Activated T-cell treated with anti-CD3 and anti-CD28 coated beads for 1 hour (primary cell): ENCODE results near the gene KIF19.
"Not testable (repeated sequence)": the region's sequence is repeated elsewhere in the genome, so short reads cannot be mapped to it uniquely, and the experiment has no call there.

Source experiments
- DNase-seq: peaks from one replicate; pipeline ENCODE4 v3.0.0-alpha.2; 2020; ENCODE audit warnings: low read depth

Gene KIF19, protein sequence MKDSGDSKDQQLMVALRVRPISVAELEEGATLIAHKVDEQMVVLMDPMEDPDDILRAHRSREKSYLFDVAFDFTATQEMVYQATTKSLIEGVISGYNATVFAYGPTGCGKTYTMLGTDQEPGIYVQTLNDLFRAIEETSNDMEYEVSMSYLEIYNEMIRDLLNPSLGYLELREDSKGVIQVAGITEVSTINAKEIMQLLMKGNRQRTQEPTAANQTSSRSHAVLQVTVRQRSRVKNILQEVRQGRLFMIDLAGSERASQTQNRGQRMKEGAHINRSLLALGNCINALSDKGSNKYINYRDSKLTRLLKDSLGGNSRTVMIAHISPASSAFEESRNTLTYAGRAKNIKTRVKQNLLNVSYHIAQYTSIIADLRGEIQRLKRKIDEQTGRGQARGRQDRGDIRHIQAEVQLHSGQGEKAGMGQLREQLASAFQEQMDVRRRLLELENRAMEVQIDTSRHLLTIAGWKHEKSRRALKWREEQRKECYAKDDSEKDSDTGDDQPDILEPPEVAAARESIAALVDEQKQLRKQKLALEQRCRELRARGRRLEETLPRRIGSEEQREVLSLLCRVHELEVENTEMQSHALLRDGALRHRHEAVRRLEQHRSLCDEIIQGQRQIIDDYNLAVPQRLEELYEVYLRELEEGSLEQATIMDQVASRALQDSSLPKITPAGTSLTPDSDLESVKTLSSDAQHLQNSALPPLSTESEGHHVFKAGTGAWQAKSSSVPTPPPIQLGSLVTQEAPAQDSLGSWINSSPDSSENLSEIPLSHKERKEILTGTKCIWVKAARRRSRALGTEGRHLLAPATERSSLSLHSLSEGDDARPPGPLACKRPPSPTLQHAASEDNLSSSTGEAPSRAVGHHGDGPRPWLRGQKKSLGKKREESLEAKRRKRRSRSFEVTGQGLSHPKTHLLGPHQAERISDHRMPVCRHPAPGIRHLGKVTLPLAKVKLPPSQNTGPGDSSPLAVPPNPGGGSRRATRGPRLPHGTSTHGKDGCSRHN

GRCh38 chr17:74325743-74326379, at the start of gene KIF19:
Gene KIF19, plus strand, starts transcription at chr17:74326226. Its CDS starts 124 bp downstream, at chr17:74326350.
- DNase-seq, result peak; percentile 37

GRCh38 chr17:74276541-74277009, 49.5 kb upstream of the KIF19 start:
- no peak for DNase-seq

DNA sequence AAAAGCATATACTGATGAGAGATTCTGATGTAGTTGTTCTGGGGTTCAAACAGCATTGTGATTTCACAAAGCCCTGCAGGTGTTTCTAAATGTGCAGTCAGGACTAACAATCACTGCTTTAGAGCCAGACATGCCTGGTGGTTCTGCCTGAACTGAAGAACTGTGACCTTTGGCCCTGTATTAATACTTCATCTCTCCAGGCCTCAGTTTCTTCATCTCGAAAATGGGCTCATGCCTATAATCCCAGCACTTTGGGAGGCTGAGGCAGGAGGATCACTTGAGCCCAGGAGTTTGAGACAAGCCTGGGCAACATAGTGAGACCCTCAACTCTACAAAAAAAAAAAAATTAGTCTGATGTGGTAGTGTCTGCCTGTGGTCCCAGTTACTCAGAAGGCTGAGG, 48.1 kb upstream of the KIF19 start:
- DNase-seq, result no peak

DNA sequence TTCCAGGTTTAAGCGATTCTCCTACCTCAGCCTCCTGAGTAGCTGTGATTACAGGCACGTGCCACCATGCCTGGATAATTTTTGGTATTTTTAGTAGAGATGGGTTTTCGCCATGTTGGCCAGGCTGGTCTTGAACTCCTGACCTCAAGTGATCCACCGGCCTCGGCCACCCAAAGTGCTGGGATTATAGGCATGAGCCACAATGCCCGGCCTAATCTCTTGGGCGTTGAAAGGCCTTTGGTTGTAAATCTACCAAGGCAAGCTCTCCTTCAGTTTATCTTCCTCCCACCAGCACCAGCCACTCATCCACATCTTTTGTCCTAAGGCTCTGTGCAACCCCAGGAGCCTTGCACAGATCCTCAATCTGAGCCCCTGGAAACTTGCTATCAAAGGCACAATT, 46.4 kb upstream of the KIF19 start:
- DNase-seq, result not testable (repeated sequence)

DNA sequence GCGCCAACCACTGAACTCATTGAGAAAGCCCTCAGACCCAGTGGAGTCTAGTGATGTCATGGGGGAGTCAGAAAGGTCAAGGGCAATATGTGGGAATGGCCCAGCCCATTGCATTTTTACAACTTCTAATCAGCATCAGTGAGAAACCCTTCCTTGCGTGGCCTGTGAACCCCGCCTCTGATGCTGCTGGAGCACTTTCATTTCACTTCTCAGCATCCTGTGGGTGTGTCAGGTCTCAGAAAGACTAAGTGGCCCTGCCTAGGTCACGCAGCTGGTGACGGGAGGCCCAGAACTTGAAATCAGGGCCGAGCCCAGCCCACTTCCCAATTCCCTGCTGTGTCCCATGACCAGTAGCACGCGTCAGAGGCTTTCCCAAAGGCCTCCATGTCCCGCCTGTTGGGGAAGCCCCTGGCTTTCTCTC, 45.9 kb upstream of the KIF19 start:
- DNase-seq, result peak; percentile 27

- DNase-seq, result no peak
These were observed 44.2 kb upstream of the KIF19 start for GRCh38 chr17:74281799-74282198.

DNA sequence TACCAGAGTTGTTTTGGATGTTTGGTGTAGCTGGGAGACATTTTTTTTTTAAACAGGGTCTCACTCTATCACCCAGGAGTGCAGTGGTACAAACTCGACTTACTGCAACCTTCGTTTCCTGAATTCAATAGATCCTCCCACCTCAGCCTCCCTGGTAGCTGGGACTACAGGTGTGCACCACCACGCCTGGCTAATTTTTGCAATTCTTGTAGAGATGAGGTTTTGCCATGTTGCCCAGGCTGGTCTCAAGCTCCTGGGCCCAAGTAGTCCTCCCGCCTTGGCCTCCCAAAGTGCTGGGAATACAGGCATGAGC, 43.8 kb upstream of the KIF19 start:
- not testable (repeated sequence) for DNase-seq

GRCh38 chr17:74282587-74283370, 43.2 kb upstream of the KIF19 start:
- no peak for DNase-seq

GRCh38 chr17:74283371-74283673, 42.7 kb upstream of the KIF19 start:
- DNase-seq, result no peak

- DNase-seq, result no peak
These were observed 38.9 kb upstream of the KIF19 start for GRCh38 chr17:74287031-74287602.

- DNase-seq, result no peak
These were observed 37.2 kb upstream of the KIF19 start for GRCh38 chr17:74288785-74289184.

DNA sequence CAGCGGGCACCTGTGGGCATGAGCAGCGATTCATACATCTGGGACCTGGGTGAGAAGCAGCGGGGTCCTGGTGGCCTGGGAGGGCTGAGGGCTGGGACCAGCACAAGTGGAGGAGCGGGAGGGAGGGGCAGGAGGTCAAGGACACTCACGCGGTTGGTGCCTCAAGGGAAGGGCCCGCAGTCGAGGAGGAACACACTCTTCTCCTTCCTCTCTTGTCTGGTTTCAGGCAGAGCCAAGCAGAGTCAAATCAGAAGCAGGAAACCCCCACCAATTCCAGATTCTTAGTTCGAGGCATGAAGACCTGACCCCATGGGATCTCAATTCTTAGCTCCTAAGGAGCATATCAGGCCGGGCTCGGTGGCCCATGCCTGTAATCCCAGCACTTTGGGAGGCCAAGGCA, 36.3 kb upstream of the KIF19 start:
- no peak for DNase-seq

GRCh38 chr17:74290340-74290739, 35.7 kb upstream of the KIF19 start:
- DNase-seq, result no peak

- DNase-seq, result no peak
These were observed 33.5 kb upstream of the KIF19 start for GRCh38 chr17:74292495-74292894.

DNA sequence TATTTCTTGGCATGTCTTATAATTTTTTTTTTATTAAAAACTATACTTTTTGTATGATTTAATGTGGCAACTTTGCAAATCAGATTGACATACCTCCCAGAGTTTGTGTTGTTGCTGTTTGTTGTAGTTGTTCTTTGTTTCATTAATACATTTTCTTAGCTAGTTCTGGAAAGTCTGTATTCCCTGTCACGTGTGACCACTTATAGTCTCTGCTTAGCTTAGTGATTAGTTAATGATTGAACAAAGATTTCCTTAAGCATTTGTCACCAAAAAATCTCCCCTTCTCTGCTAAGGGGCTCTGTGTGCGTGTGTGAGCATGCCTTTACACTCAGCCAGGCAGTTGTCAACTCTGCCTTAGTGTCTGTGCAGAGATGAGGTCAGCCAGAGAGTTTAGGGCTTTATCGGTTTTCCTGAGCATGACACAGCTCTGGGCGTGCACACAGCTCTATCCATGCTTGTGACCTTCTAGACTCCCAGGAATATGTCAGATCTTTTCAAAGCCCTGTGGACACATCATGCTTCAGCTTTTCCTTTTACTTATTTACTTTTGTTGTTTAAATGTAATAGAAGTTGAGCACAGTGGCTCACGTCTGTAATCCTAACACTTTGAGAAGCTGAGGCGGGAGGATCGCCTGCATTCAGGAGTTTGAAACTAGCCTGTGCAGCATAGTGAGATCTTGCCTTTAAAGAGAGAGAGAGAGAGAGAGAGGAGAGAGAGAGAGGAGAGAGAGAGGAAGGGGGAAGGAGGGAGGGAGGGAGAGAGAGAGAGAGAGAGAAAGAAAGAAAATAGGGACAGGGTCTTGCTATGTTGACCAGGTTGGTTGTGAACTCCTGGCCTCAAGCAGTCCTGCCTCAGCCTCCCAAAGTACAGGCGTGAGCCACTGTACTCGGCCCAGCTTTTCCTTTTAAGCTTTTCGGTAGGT, 30.1 kb upstream of the KIF19 start:
- DNase-seq, result no peak

- no peak for DNase-seq
These were observed 29.5 kb upstream of the KIF19 start for GRCh38 chr17:74296548-74296936.

DNA sequence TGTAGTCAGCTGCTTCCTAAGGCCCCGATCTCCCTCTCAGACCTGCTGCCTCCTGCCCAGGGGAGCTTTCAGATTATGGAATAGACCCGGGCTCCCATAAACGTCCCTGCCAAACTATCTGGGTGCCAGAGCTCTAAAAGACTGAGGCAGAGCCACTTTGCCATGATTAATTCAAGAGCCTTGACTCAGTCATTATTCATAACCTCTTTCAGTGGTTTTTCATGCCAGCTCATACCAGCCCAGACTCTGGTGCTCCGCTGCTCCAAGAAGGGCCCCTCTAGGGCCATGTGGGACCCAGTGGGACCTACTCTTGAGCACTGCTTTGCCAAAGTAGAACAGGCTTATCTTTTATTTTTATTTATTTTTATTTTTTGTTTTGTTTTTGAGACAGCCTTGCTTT, 28.1 kb upstream of the KIF19 start:
- no peak for DNase-seq

GRCh38 chr17:74298778-74299177, 27.2 kb upstream of the KIF19 start:
- DNase-seq, result no peak

DNA sequence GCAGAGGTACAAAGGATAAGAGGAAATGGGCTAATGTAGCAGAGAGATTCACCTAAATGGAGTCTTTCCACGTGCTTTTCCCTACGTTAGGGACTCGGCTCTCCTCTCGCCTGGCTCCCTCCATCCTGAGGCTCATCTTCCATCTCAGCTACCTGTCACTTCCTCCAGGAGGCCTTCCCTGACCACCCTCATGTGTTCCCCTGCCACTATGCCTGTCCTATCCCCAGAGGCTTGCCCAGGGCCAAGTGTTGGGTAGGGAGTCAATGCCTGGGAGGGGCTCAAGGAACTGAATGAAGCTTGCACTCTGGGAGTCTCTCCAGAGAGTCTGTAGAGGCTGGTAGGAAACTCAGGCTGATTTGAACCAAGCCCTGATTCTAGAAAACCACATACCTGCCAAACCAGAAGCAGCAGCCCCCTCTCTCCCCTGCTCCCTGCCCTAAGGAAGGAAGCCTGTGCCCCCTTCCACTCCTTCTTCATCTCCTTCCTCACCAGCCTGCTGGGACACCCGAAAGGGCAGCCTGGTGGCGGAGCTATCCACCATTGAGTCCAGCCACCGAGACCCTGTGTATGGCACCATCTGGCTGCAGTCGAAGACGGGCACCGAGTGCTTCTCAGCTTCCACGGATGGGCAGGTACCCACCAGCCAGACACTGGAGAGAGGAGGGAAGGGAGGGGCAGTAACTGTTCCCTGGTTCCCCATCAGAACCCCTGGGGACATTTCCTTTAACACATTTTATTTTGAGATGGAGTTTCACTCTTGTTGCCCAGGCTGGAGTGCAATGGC, 26.6 kb upstream of the KIF19 start:
- no peak for DNase-seq

DNA sequence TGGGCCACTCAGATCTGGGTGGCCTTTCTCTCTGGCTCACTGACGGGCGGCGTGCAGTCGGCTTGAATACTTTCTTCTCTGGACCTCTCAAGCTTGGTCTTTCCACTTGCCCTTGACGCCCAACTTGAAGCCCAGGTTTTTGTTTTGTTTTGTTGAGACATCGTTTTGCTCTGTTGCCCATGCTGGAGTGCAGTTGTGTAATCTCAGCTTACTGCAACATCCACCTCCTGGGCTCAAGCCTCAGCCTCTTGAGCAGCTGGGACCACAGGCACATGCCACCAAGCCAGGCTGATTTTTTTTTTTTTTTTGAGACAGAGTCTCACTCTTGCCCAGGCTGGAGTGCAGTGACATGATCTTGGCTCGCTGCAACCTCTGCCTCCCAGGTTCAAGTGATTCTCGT, 22.7 kb upstream of the KIF19 start:
- no peak for DNase-seq
